H9 (cell line): ENCODE measurements around the gene PDIA6. TPM values are rescaled to one million over a fixed set of nuclear protein-coding genes. Genes with fewer than 3 reads are reported as not detected.

ENCODE experiments used
- DNase-seq: peaks from one replicate; pipeline ENCODE4 v3.0.0-alpha.2; 2017
- H2AFZ ChIP-seq: one replicate; pipeline ENCODE4 v1.6.1; 2013; ENCODE audit warnings: mild to moderate bottlenecking, low read length, control low read depth, moderate library complexity
- H2AK5ac ChIP-seq: 2 replicates; pipeline ENCODE4 v1.6.1; 2013; ENCODE audit warnings: low read length, control low read depth, mixed read lengths; ENCODE audit not compliant: insufficient read length
- H2BK120ac ChIP-seq: one replicate; pipeline ENCODE4 v1.6.1; 2013; ENCODE audit warnings: low read depth, mild to moderate bottlenecking, low read length, control low read depth, inconsistent platforms; ENCODE audit not compliant: poor library complexity, severe bottlenecking
- H2BK12ac ChIP-seq: 2 replicates; pipeline ENCODE4 v1.6.1; 2013; ENCODE audit warnings: low read length, control low read depth, mixed read lengths, low read depth; ENCODE audit not compliant: insufficient read length
- H2BK15ac ChIP-seq: 2 replicates; pipeline ENCODE4 v1.6.1; 2013; ENCODE audit warnings: low read depth, low read length, control low read depth
- H2BK20ac ChIP-seq: one replicate; pipeline ENCODE4 v1.6.1; 2013; ENCODE audit warnings: low read depth, mild to moderate bottlenecking, low read length, control low read depth, inconsistent platforms; ENCODE audit not compliant: poor library complexity, severe bottlenecking
- H2BK5ac ChIP-seq: 2 replicates; pipeline ENCODE4 v1.6.1; 2013; ENCODE audit warnings: low read length, control low read depth, mixed read lengths; ENCODE audit not compliant: insufficient read length
- H3K14ac ChIP-seq: 2 replicates; pipeline ENCODE4 v1.6.1; 2013; ENCODE audit warnings: low read length, control low read depth; ENCODE audit not compliant: insufficient read depth
- H3K18ac ChIP-seq: 2 replicates; pipeline ENCODE4 v1.6.1; 2013; ENCODE audit warnings: low read depth, mild to moderate bottlenecking, mixed read lengths, low read length, control low read depth; ENCODE audit not compliant: insufficient read length
- H3K23ac ChIP-seq: 2 replicates; pipeline ENCODE4 v1.6.1; 2013; ENCODE audit warnings: low read length, control low read depth, mixed read lengths, low read depth; ENCODE audit not compliant: insufficient read length
- H3K23me2 ChIP-seq: 2 replicates; pipeline ENCODE4 v1.6.1; 2013; ENCODE audit warnings: low read depth, mild to moderate bottlenecking, mixed read lengths, low read length, control low read depth; ENCODE audit not compliant: insufficient read length, poor library complexity, severe bottlenecking
- H3K27ac ChIP-seq: 2 replicates; pipeline ENCODE4 v1.5.1; 2013; ENCODE audit warnings: low read length, control low read depth, mixed read lengths, low read depth; ENCODE audit not compliant: insufficient read length
- H3K27me3 ChIP-seq: 2 replicates; pipeline ENCODE4 v1.6.1; 2013; ENCODE audit warnings: low read length, control low read depth, inconsistent platforms; ENCODE audit not compliant: insufficient read depth
- H3K4ac ChIP-seq: 2 replicates; pipeline ENCODE4 v1.6.1; 2013; ENCODE audit warnings: low read depth, mild to moderate bottlenecking, control low read depth, inconsistent platforms, low read length, moderate library complexity
- H3K4me1 ChIP-seq: 2 replicates; pipeline ENCODE4 v1.6.1; 2013; ENCODE audit warnings: low read length, control low read depth, inconsistent platforms; ENCODE audit not compliant: insufficient read depth
- H3K4me2 ChIP-seq: 2 replicates; pipeline ENCODE4 v1.6.1; 2013; ENCODE audit warnings: low read length, control low read depth, mixed read lengths; ENCODE audit not compliant: insufficient read length, insufficient read depth
- H3K56ac ChIP-seq: 2 replicates; pipeline ENCODE4 v1.6.1; 2013; ENCODE audit warnings: low read depth, mild to moderate bottlenecking, mixed read lengths, low read length, control low read depth; ENCODE audit not compliant: insufficient read length
- H3K79me1 ChIP-seq: 2 replicates; pipeline ENCODE4 v1.6.1; 2013; ENCODE audit warnings: low read depth, mild to moderate bottlenecking, moderate library complexity, low read length, control low read depth, inconsistent platforms; ENCODE audit not compliant: insufficient read depth, poor library complexity, severe bottlenecking
- H3K79me2 ChIP-seq: 2 replicates; pipeline ENCODE4 v1.6.1; 2013; ENCODE audit warnings: low read length, control low read depth, inconsistent platforms; ENCODE audit not compliant: insufficient read depth
- H3K9ac ChIP-seq: 2 replicates; pipeline ENCODE4 v1.6.1; 2013; ENCODE audit warnings: low read length, control low read depth, mixed read lengths; ENCODE audit not compliant: insufficient read length; ENCODE audit errors: extremely low read depth
- H3K9me3 ChIP-seq: one replicate; pipeline ENCODE4 v1.6.1; 2013; ENCODE audit warnings: low read depth, low read length, inconsistent platforms; ENCODE audit not compliant: control insufficient read depth
- H3T11ph ChIP-seq: one replicate; pipeline ENCODE4 v1.6.1; 2013; ENCODE audit warnings: mild to moderate bottlenecking, low read length, control low read depth, inconsistent platforms
- H4K20me1 ChIP-seq: one replicate; pipeline ENCODE4 v1.6.1; 2013; ENCODE audit not compliant: control insufficient read depth, insufficient read length, insufficient read depth
- H4K5ac ChIP-seq: 2 replicates; pipeline ENCODE4 v1.6.1; 2013; ENCODE audit warnings: low read depth, mild to moderate bottlenecking, mixed read lengths, low read length, control low read depth; ENCODE audit not compliant: insufficient read length
- H4K8ac ChIP-seq: replicated peaks from 2 replicates; pipeline ENCODE4 v1.6.1; 2013; ENCODE audit warnings: low read length, control low read depth, mixed read lengths, low read depth; ENCODE audit not compliant: insufficient read length
- H4K91ac ChIP-seq: 2 replicates; pipeline ENCODE4 v1.6.1; 2013; ENCODE audit warnings: low read depth, mild to moderate bottlenecking, moderate library complexity, mixed read lengths, low read length, control low read depth; ENCODE audit not compliant: insufficient read length
- H3K27ac Mint-ChIP-seq, 3 experiments: 2 replicates in 2 of 3; 3 replicates in 1 of 3; pipeline ENCODE4 v1.8.0; 2020 to 2021; ENCODE audit warnings: mixed read lengths in 3 of 3, mild to moderate bottlenecking in 1 of 3, moderate library complexity in 1 of 3
- H3K27me3 Mint-ChIP-seq: 2 replicates; pipeline ENCODE4 v1.8.0; 2021; ENCODE audit warnings: low read depth, mild to moderate bottlenecking, moderate library complexity, mixed read lengths
- H3K36me3 Mint-ChIP-seq, 3 experiments: 2 replicates in 2 of 3; 3 replicates in 1 of 3; pipeline ENCODE4 v1.8.0; 2020 to 2021; ENCODE audit warnings: low read depth in 3 of 3, mixed read lengths in 3 of 3; ENCODE audit not compliant: insufficient read depth in 1 of 3
- H3K4me1 Mint-ChIP-seq, 2 experiments: 2 replicates each; pipeline ENCODE4 v1.8.0; 2020; ENCODE audit warnings: mixed read lengths in 2 of 2
- H3K4me3 Mint-ChIP-seq, 2 experiments: 2 replicates in 1 of 2; 3 replicates in 1 of 2; pipeline ENCODE4 v1.8.0; 2020 to 2021; ENCODE audit warnings: mild to moderate bottlenecking in 2 of 2, mixed read lengths in 2 of 2, moderate library complexity in 1 of 2
- H3K9me3 Mint-ChIP-seq, 2 experiments: 2 replicates in 1 of 2; 3 replicates in 1 of 2; pipeline ENCODE4 v1.8.0; 2020; ENCODE audit warnings: mild to moderate bottlenecking in 2 of 2, mixed read lengths in 2 of 2, moderate library complexity in 1 of 2
- CTCF ChIP-seq: fragments of 200-600 bp; sonication (generic); conservative IDR thresholded peaks from 3 replicates; pipeline ENCODE4 v1.8.0; 2021; ENCODE audit warnings: antibody characterized with exemption, mild to moderate bottlenecking
- WGBS: extraction: QIAGEN DNeasy Blood & Tissue Kit; methylation state at CpG from one replicate; pipeline ENCODE4 v1.1.7; 2013; ENCODE audit warnings: missing lambda C conversion rate, low lambda C conversion rate, mixed read lengths; ENCODE audit not compliant: insufficient read length; ENCODE audit errors: extremely low coverage; 5-methylcytosine and 5-hydroxymethylcytosine counted together
- total RNA-seq: library from RNA; stranded (reverse); gene quantifications from 2 replicates; pipeline ENCODE4 v1.2.1, GENCODE V29; 2021

The PDIA6 gene
- total RNA-seq, 1 experiment from 2014 or later, result 301 TPM

- H3K79me2 ChIP-seq, result no peaks in the 10 kb centered on the region
- no peak overlapping the region for H4K8ac ChIP-seq
- no peak overlapping the region for H2AK5ac ChIP-seq
- Mint-ChIP-seq H3K27me3 (no peaks in the 10 kb centered on the region), H3K9me3 (no peaks in the 10 kb centered on the region), H3K36me3 (peaks cover 69 to 94% (median 88%) of the 10 kb centered on the region in 3 experiments), H3K4me1 (no peaks in the 10 kb centered on the region), H3K4me3 (no peak overlapping the region), H3K27ac (no peak overlapping the region)
- no peak overlapping the region for H3K27ac ChIP-seq
- H3K27me3 ChIP-seq, result no peaks in the 10 kb centered on the region
- H3K23me2 ChIP-seq, result no peaks in the 10 kb centered on the region
- no peak overlapping the region for H2BK12ac ChIP-seq
- H3K79me1 ChIP-seq, result no peaks in the 10 kb centered on the region
- no peak overlapping the region for H2BK20ac ChIP-seq
- no peak overlapping the region for H4K91ac ChIP-seq
- H3T11ph ChIP-seq, result no peak overlapping the region
- no peaks in the 10 kb centered on the region for H3K9me3 ChIP-seq
- no peak overlapping the region for H3K9ac ChIP-seq
- no peaks in the 10 kb centered on the region for H4K20me1 ChIP-seq
- H2AFZ ChIP-seq, result no peak overlapping the region
- H3K4me1 ChIP-seq, result no peaks in the 10 kb centered on the region
- no peak overlapping the region for H3K56ac ChIP-seq
- H3K4ac ChIP-seq, result no peak overlapping the region
- WGBS, result no CpG with 5 or more reads among the region's 5 CpGs
- H3K14ac ChIP-seq, result no peak overlapping the region
- no peak overlapping the region for H2BK120ac ChIP-seq
- no peak overlapping the region for H3K23ac ChIP-seq
- no peak overlapping the region for H2BK15ac ChIP-seq
- no peak for TF ChIP-seq CTCF
- no peak overlapping the region for H4K5ac ChIP-seq
- H3K18ac ChIP-seq, result no peak overlapping the region
- no peak overlapping the region for H2BK5ac ChIP-seq
- H3K4me2 ChIP-seq, result no peak overlapping the region
- no peak for DNase-seq
Measured at GRCh38 chr2:10785260-10785659, 27.3 kb downstream of the PDIA6 start.
